Activated naive CD8-positive, alpha-beta T cell treated with anti-CD3 and anti-CD28 coated beads, Interleukin-2, amount 50 U/mL, for 24 hours (primary cell): ENCODE results near the gene FAM13A.

ENCODE experiments used
- ATAC-seq: fragments of 150-1000 bp; cut with Tn5 transposase; one replicate; pipeline ENCODE4 v1.10.0; 2021
- DNase-seq: peaks from one replicate; pipeline ENCODE4 v3.0.0; 2021
- H3K27ac Mint-ChIP-seq: one replicate; pipeline ENCODE4 v1.8.0; 2021; ENCODE audit warnings: mild to moderate bottlenecking, mixed read lengths
- H3K27me3 Mint-ChIP-seq: one replicate; pipeline ENCODE4 v1.8.0; 2021; ENCODE audit warnings: mixed read lengths
- H3K36me3 Mint-ChIP-seq: one replicate; pipeline ENCODE4 v1.8.0; 2021; ENCODE audit warnings: low read depth, mixed read lengths
- H3K4me1 Mint-ChIP-seq: one replicate; pipeline ENCODE4 v1.8.0; 2021; ENCODE audit warnings: mixed read lengths
- H3K4me3 Mint-ChIP-seq: one replicate; pipeline ENCODE4 v1.8.0; 2021; ENCODE audit warnings: mild to moderate bottlenecking, moderate library complexity, mixed read lengths
- H3K9me3 Mint-ChIP-seq: one replicate; pipeline ENCODE4 v1.8.0; 2021; ENCODE audit warnings: mixed read lengths

FAM13A gene

DNA sequence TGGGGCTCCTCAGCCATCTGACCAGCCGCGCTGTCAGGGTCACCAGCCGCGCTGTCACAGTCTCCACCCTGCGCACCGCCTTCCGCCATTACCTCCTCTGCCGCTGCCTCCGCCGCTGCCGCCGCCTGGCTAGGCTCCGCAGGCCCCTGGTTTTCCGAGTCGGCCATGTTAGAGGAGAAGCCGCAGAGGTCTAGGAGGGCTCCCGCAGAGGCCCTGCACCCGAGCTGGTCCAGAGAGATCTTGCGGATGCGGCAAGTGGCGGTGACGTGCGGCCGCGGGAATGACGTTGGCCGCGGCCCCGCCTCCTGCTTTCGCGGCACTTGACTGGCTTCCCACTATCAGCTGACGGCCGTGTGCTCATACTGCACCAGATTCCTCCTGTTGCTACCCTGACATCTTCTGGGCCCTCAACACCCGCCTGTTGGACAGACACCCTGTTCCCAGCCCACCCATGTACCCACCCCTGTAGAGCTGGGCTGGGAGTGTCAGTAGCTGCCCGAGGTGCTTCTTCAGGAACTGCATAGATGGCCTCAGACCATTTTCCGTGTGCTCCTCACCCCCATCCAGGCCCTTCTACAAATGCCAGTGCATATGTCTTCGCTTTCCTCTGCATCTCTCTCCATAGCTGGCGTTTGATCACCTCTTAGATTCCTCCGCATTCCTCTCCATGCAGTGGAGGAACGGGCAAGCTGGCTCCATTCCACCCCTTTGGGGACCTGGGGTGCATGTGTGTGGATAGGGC, 359.2 kb downstream of the FAM13A start, which contains the start of gene NAP1L5:
Gene NAP1L5 (minus strand): TSS at position 242 of the 742 bp plus-strand sequence. CDS start 75 bp downstream, at position 167.
- H3K9me3 Mint-ChIP-seq = no peaks in the 10 kb centered on the region
- H3K27me3 Mint-ChIP-seq = no peaks in the 10 kb centered on the region
- ATAC-seq (peak; percentile 92), DNase-seq (peak; percentile 68)
- H3K4me3 Mint-ChIP-seq = peak within 1 kb of the TSS; percentile 80
- H3K27ac Mint-ChIP-seq = peak within 1 kb of the TSS; percentile 71
- H3K36me3 Mint-ChIP-seq = peaks cover 2% of the 10 kb centered on the region
- peaks cover 9% of the 10 kb centered on the region for H3K4me1 Mint-ChIP-seq

DNA sequence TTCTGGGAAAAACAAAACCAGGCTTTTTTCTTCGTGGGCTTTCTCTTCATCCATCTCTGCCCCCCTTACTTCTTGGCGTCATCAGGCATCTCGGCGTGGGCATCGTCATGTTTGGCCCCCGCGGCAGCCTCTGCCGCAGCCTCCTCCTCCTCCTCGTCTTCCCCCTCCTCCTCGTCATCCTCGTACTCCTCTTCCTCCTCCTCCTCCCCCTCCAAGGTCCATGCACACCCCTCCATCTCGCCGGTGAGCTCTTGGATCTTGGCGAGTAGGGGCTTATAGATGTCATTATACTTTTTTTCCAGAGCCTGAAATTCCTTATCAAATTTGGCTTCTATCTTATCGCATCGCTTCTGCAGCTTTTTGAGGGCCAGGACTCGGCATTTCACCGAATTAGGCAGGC, 359.8 kb downstream of the FAM13A start:
- no peaks in the 10 kb centered on the region for H3K9me3 Mint-ChIP-seq
- peak; percentile 17 for DNase-seq
- H3K4me1 Mint-ChIP-seq = peaks cover 9% of the 10 kb centered on the region
- peak; percentile 29 for ATAC-seq
- peak overlapping the region; percentile 80 for H3K4me3 Mint-ChIP-seq
- peak overlapping the region; percentile 71 for H3K27ac Mint-ChIP-seq
- H3K36me3 Mint-ChIP-seq = peaks cover 2% of the 10 kb centered on the region
- no peaks in the 10 kb centered on the region for H3K27me3 Mint-ChIP-seq

DNA sequence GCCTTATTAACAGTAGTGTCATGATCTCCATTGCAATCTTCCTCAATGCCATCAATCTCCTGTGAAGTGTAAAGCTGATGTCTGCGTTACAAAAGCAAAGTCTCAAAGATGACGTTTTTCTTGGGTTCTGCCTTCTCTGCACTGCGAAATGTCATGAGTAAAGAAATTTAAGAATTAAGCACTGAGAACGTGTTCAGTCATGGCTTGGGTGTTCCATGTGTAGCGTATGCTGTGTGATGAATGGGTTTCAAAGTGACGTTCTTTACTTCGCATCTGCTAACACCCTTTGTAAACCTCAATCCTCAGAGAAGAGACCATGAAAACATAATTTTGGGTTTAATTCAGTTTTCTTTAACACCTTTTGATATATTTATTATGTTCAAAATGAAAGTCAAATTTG, 360.4 kb downstream of the FAM13A start:
- H3K4me3 Mint-ChIP-seq = peak overlapping the region; percentile 80
- DNase-seq = no peak
- H3K4me1 Mint-ChIP-seq = peaks cover 9% of the 10 kb centered on the region

DNA sequence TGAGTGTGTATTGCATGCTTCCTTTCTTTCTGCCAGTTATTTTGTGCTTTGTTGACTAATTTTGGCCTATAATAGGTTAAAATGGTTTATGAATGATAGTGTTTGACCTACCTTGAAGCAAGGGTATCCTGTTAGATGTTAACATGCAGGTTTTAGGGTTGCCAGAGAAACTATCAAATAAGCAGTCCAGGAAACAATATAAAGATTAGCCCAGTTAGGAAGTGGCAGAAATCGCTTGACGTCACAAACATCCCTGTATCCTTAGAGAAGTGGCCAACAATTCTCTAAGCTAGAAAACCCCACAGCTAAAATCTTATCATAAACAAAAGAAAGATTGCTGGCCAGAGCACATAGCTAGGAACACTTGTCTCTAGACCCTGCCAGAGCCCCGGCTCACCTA, 363.2 kb downstream of the FAM13A start:
- no peak for ATAC-seq
- Mint-ChIP-seq H3K36me3 (peaks cover 8% of the 10 kb centered on the region), H3K27me3 (no peaks in the 10 kb centered on the region), H3K4me3 (no peak overlapping the region), H3K9me3 (no peaks in the 10 kb centered on the region), H3K4me1 (peaks cover 9% of the 10 kb centered on the region), H3K27ac (no peak overlapping the region)
- no peak for DNase-seq

More for the DNA sequence above, 360.4 kb downstream of the FAM13A start:
- Mint-ChIP-seq H3K9me3 (no peaks in the 10 kb centered on the region), H3K27me3 (no peaks in the 10 kb centered on the region), H3K27ac (no peak overlapping the region), H3K36me3 (peaks cover 2% of the 10 kb centered on the region)
- ATAC-seq = no peak

DNA sequence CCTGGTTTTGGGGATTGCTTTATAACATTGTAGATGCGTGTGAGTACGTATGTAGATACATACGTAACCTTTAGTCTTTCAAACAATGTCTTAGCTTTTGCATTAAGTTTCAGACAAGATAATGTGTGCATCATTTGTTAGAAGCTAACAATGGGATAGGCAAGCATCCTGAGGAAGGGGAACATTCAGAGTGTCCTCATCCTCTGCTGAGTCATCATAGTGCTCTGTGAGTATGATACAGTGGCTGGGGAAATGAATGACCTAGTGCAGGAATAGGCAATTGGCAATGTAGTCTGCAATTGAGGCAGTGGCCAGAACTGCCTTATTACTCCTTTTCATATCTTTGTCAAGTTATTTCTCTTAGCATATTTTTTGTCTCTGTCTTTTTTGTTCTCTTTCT, 366.6 kb downstream of the FAM13A start:
- ATAC-seq (no peak), DNase-seq (no peak)
- no peak overlapping the region for H3K4me3 Mint-ChIP-seq
- no peaks in the 10 kb centered on the region for H3K4me1 Mint-ChIP-seq
- no peaks in the 10 kb centered on the region for H3K27me3 Mint-ChIP-seq
- peaks cover 15% of the 10 kb centered on the region for H3K36me3 Mint-ChIP-seq
- H3K9me3 Mint-ChIP-seq = no peaks in the 10 kb centered on the region
- H3K27ac Mint-ChIP-seq = no peak overlapping the region

DNA sequence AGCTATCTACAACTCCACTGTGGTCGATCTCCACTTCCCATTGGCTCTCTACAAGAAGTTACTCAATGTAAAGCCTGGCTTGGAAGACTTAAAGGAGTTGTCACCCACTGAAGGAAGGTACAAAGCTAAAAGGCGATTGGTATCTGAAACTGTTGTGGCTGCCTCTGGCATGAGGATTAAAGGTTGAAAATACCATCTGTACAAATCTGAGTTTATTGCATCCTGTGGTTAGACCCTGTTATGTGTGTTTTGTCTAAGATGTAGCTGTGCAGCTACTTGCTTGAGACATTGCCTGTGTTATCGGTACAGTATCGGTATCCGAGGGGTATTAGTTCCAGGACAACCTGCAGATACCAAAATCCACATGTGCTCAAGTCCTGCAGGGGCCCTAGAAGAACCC, 375.8 kb downstream of the FAM13A start:
- ATAC-seq = no peak
- DNase-seq = no peak
- Mint-ChIP-seq H3K9me3 (no peaks in the 10 kb centered on the region), H3K27ac (no peak overlapping the region), H3K36me3 (peaks cover 58% of the 10 kb centered on the region), H3K4me1 (no peaks in the 10 kb centered on the region), H3K4me3 (no peak overlapping the region), H3K27me3 (no peaks in the 10 kb centered on the region)
